Measurements from ENCODE around the gene MTHFSD. TPM values are rescaled to one million over a fixed set of nuclear protein-coding genes. Genes with fewer than 3 reads are reported as not detected.
A peak's percentile ranks its signal among the peaks of the same experiment; 100 is the strongest.

MTHFSD gene
- total and polyA plus RNA-seq, 2 of the 8 experiments (the other 6 are each of a cell fraction or from before 2014, with no cell fraction given): 7.1 to 9.8 TPM

- CTCF ChIA-PET (ENCODE audit: partially characterized antibody): interaction anchor here (0.8 to 3.5 kb wide), 2 partner anchors 8 to 498 kb away, joined by 3 to 14 read pairs; no protein-coding TSS in a partner anchor
- peak overlapping the region; percentile 75 for H3K27ac ChIP-seq (ENCODE audit: low read depth, low read length)
- peak overlapping the region; percentile 60 for H4K5ac ChIP-seq (ENCODE audit: insufficient read length, low read depth, low read length)
- TF ChIP-seq ZNF274 (IDR thresholded peaks at IDR 0.05; ENCODE audit: borderline replicate concordance, extremely low read depth, low read length) (no peak), SP2 (IDR thresholded peaks at IDR 0.05; ENCODE audit: low read length) (no peak), SAP30 (IDR thresholded peaks at IDR 0.05; ENCODE audit: insufficient read depth, insufficient replicate concordance, low read length) (no peak), ATF3 (IDR thresholded peaks at IDR 0.05; ENCODE audit: insufficient read depth, low read depth, low read length) (no peak), POU5F1 (IDR thresholded peaks at IDR 0.05; ENCODE audit: low read depth, low read length) (no peak), JUN (IDR thresholded peaks at IDR 0.05; ENCODE audit: low read depth, low read length) (no peak), HDAC6 (IDR thresholded peaks at IDR 0.05; ENCODE audit: low read depth, low read length) (no peak), BRCA1 (IDR thresholded peaks at IDR 0.05; ENCODE audit: low read depth, low read length) (no peak), CHD2 (IDR thresholded peaks at IDR 0.05; ENCODE audit: low read length) (no peak), CTCF (IDR thresholded peaks at IDR 0.05; ENCODE audit: control extremely low read depth in 1 of 3, insufficient read depth in 1 of 3, low read depth in 1 of 3, low read length in 3 of 3) (no peak), CEBPB (IDR thresholded peaks at IDR 0.05; ENCODE audit: low read depth, low read length) (no peak)
These were observed 655 bp upstream of the MTHFSD start for GRCh38 chr16:86555704-86556075.

More at GRCh38 chr16:86555704-86556075, 655 bp upstream of the MTHFSD start:
- H4K8ac ChIP-seq (ENCODE audit: extremely low read depth, insufficient read depth, low read length): peak overlapping the region; percentile 81
- POLR2A ChIA-PET (ENCODE audit: partially characterized antibody): interaction anchor here (0.7 kb wide), 2 partner anchors 9 to 15 kb away, joined by 3 read pairs; no protein-coding TSS in a partner anchor
- H3K9me3 ChIP-seq (ENCODE audit: insufficient read depth in 2 of 2, low read depth in 1 of 2, low read length in 1 of 2): no peaks in the 10 kb centered on the region
- H2AFZ ChIP-seq (ENCODE audit: low read length): 0 out of 2 replicates have a peak overlapping the region, but pooled peaks have one; percentile 43
- no peak overlapping the region for H2BK120ac ChIP-seq (replicated peaks; ENCODE audit: low read depth, low read length)
- no peaks in the 10 kb centered on the region; the same call in 1 of the 2 replicates for H3K79me1 ChIP-seq (ENCODE audit: low read depth, low read length)
- peaks cover 4% of the 10 kb centered on the region; the same call in 1 of the 2 replicates for H3K23me2 ChIP-seq (ENCODE audit: low read depth, low read length)
- WGBS, 2 experiments (ENCODE audit: extremely low coverage in 1 of 2, insufficient coverage in 1 of 2, insufficient read length in 1 of 2, insufficient replicate concordance in 2 of 2, low coverage in 1 of 2, low lambda C conversion rate in 2 of 2, missing lambda C conversion rate in 1 of 2): 71% methylated on average over 17 of the region's 17 CpGs; no CpG with 5 or more reads in 1 of the 2 experiments
- peak overlapping the region; percentile 63 to 79 (median 74) for H3K4me3 ChIP-seq (ENCODE audit: extremely low read depth in 1 of 4, insufficient read depth in 2 of 4, low read depth in 3 of 4, low read length in 4 of 4)
- DNase-seq (ENCODE audit: low read depth in 1 of 2, low spot score in 2 of 2) (no peak), FAIRE-seq (no peak)
- H2BK5ac ChIP-seq (ENCODE audit: low read depth, low read length): no peak overlapping the region
- no peaks in the 10 kb centered on the region for H4K20me1 ChIP-seq (replicated peaks in 1 of 2; ENCODE audit: control insufficient read depth in 1 of 2, insufficient read depth in 2 of 2, low read length in 2 of 2)
- no peak overlapping the region for H3K14ac ChIP-seq (ENCODE audit: insufficient read length)
- H3K18ac ChIP-seq (ENCODE audit: extremely low read depth, low read length): no peak overlapping the region
- no peaks in the 10 kb centered on the region; a peak in 1 of 8 replicates for H3K36me3 ChIP-seq (ENCODE audit: control insufficient read depth in 2 of 4, insufficient read depth in 4 of 4, low read length in 3 of 4)
- peak overlapping the region; percentile 72 for H3K4me2 ChIP-seq (ENCODE audit: insufficient read depth in 1 of 2, low read depth in 2 of 2, low read length in 2 of 2)
- peak overlapping the region in 3 of 4 experiments; percentile 70 to 78 (median 78); a peak in 6 of 7 replicates for H3K9ac ChIP-seq (replicated peaks in 1 of 4; ENCODE audit: extremely low read depth in 1 of 4, low read depth in 3 of 4, low read length in 3 of 4)
- no peaks in the 10 kb centered on the region; a peak in 1 of 4 replicates for H3K79me2 ChIP-seq (ENCODE audit: control insufficient read depth in 1 of 2, insufficient read depth in 2 of 2, low read length in 2 of 2)
- no peak overlapping the region for H2BK12ac ChIP-seq (ENCODE audit: low read depth, low read length)
- no peak overlapping the region for H3K23ac ChIP-seq (ENCODE audit: insufficient read length)
- peak overlapping the region; percentile 53 for H3K4ac ChIP-seq (replicated peaks; ENCODE audit: insufficient read length, low read depth, low read length)
- no peak overlapping the region for H2BK20ac ChIP-seq (ENCODE audit: low read length)
- H4K91ac ChIP-seq (replicated peaks; ENCODE audit: insufficient read length, low read length): peak overlapping the region; percentile 45
- H2AK5ac ChIP-seq (ENCODE audit: low read depth, low read length): no peak overlapping the region
- H3K56ac ChIP-seq (replicated peaks; ENCODE audit: insufficient read length, low read depth, low read length): peak overlapping the region; percentile 75
- 0 out of 7 replicates have a peak, but pooled peaks cover 0 to 7% (median 0%) of the 10 kb centered on the region in 4 experiments for H3K27me3 ChIP-seq (replicated peaks in 1 of 4; ENCODE audit: control insufficient read depth in 3 of 4, extremely low read depth in 1 of 4, insufficient read depth in 3 of 4, low read length in 3 of 4)
- no peak overlapping the region for H2BK15ac ChIP-seq (ENCODE audit: low read length)
- H3K4me1 ChIP-seq (replicated peaks in 1 of 4; ENCODE audit: control insufficient read depth in 3 of 4, insufficient read depth in 4 of 4, low read length in 3 of 4): peaks cover 0 to 7% (median 3%) of the 10 kb centered on the region in 4 experiments; a peak in 4 of 7 replicates

All from H1 (cell line).